GM23338 (cell line): ENCODE data around the gene SVOPL. TPM values are rescaled to one million over a fixed set of nuclear protein-coding genes. Genes with fewer than 3 reads are reported as not detected.

Experiments used
- ATAC-seq: fragments of 200-7000 bp; cut with Tn5 transposase; 3 replicates; pipeline ENCODE4 v1.9.1; 2020
- DNase-seq: peaks from one replicate; pipeline ENCODE4 v3.0.0-alpha.2; 2015; ENCODE audit warnings: low spot score
- H2AFZ ChIP-seq: fragments of 200-600 bp; sonication (generic); 2 replicates; pipeline ENCODE4 v1.8.0; 2016; ENCODE audit warnings: antibody characterized with exemption, mild to moderate bottlenecking, moderate library complexity
- H3F3A ChIP-seq: fragments of 200-600 bp; sonication (generic); replicated peaks from 2 replicates; pipeline ENCODE4 v1.8.0; 2017; ENCODE audit warnings: antibody characterized with exemption, mixed run types, low read depth
- H3K27ac ChIP-seq: fragments of 200-600 bp; sonication (generic); 2 replicates; pipeline ENCODE4 v1.6.1; 2016; ENCODE audit warnings: low read depth
- H3K27me3 ChIP-seq: fragments of 200-600 bp; sonication (generic); 2 replicates; pipeline ENCODE4 v1.8.0; 2016; ENCODE audit warnings: mild to moderate bottlenecking, mixed run types, moderate library complexity; ENCODE audit not compliant: insufficient read depth
- H3K36me3 ChIP-seq: fragments of 200-600 bp; sonication (generic); 2 replicates; pipeline ENCODE4 v1.8.0; 2016; ENCODE audit warnings: mild to moderate bottlenecking; ENCODE audit not compliant: insufficient read depth
- H3K4me1 ChIP-seq: fragments of 200-600 bp; sonication (generic); 2 replicates; pipeline ENCODE4 v1.8.0; 2016; ENCODE audit warnings: mild to moderate bottlenecking, moderate library complexity; ENCODE audit not compliant: insufficient read depth
- H3K4me2 ChIP-seq: fragments of 200-600 bp; sonication (generic); 2 replicates; pipeline ENCODE4 v1.7.1; 2017; ENCODE audit warnings: mixed run types
- H3K4me3 ChIP-seq: fragments of 200-600 bp; sonication (generic); 2 replicates; pipeline ENCODE4 v1.6.1; 2016; ENCODE audit warnings: mixed run types
- H3K79me2 ChIP-seq: fragments of 200-600 bp; sonication (generic); replicated peaks from 2 replicates; pipeline ENCODE4 v1.8.0; 2017; ENCODE audit warnings: mild to moderate bottlenecking; ENCODE audit not compliant: insufficient read depth
- H3K9me2 ChIP-seq: fragments of 200-600 bp; sonication (generic); 2 replicates; pipeline ENCODE4 v1.8.0; 2017; ENCODE audit not compliant: insufficient read depth
- H4K20me1 ChIP-seq: fragments of 200-600 bp; sonication (generic); replicated peaks from 2 replicates; pipeline ENCODE4 v1.8.0; 2017; ENCODE audit warnings: mild to moderate bottlenecking; ENCODE audit not compliant: insufficient read depth
- H3K27ac Mint-ChIP-seq: 2 replicates; pipeline ENCODE4 v1.8.0; 2020; ENCODE audit warnings: inconsistent platforms, mild to moderate bottlenecking, moderate library complexity, mixed read lengths
- H3K27me3 Mint-ChIP-seq: 3 replicates; pipeline ENCODE4 v1.8.0; 2022; ENCODE audit warnings: low read depth, mild to moderate bottlenecking, moderate library complexity, mixed read lengths, inconsistent platforms; ENCODE audit not compliant: insufficient read depth, poor library complexity
- H3K36me3 Mint-ChIP-seq: 3 replicates; pipeline ENCODE4 v1.8.0; 2021; ENCODE audit warnings: low read depth, mild to moderate bottlenecking, inconsistent platforms, moderate library complexity, mixed read lengths
- H3K4me1 Mint-ChIP-seq: 3 replicates; pipeline ENCODE4 v1.8.0; 2020; ENCODE audit warnings: mild to moderate bottlenecking, inconsistent platforms, mixed read lengths
- H3K4me3 Mint-ChIP-seq: 3 replicates; pipeline ENCODE4 v1.8.0; 2021; ENCODE audit warnings: moderate library complexity, mild to moderate bottlenecking, inconsistent platforms, mixed read lengths
- H3K9me3 Mint-ChIP-seq: 3 replicates; pipeline ENCODE4 v1.8.0; 2020; ENCODE audit warnings: moderate library complexity, mild to moderate bottlenecking, inconsistent platforms, mixed read lengths
- CREB1 ChIP-seq: fragments of 250-450 bp; sonication (Bioruptor Pico); IDR thresholded peaks from 2 replicates; pipeline ENCODE4 v1.5.0; 2020; ENCODE audit warnings: low read depth, mild to moderate bottlenecking, moderate library complexity
- CTCF ChIP-seq, 2 experiments: fragments of 200-600 bp in 1 of 2; sonication (generic) in 1 of 2; conservative IDR thresholded peaks; 2 replicates each; pipeline versions ENCODE4 v1.5.1 to v1.6.1; 2016 to 2017; ENCODE audit warnings: antibody characterized with exemption in 2 of 2, low read depth in 2 of 2, mild to moderate bottlenecking in 2 of 2, moderate library complexity in 1 of 2
- ETS1 ChIP-seq: IDR thresholded peaks from 2 replicates; pipeline ENCODE4 v1.6.1; 2016; ENCODE audit warnings: antibody characterized with exemption
- EZH2 ChIP-seq: fragments of 200-600 bp; sonication (generic); IDR thresholded peaks from one replicate; pipeline ENCODE4 v1.8.0; 2017; ENCODE audit warnings: antibody characterized with exemption, mild to moderate bottlenecking, low read depth; ENCODE audit not compliant: unreplicated experiment
- EZH2phosphoT487 ChIP-seq: fragments of 200-600 bp; sonication (generic); IDR thresholded peaks from one replicate; pipeline ENCODE4 v1.8.1; 2018; ENCODE audit warnings: antibody characterized with exemption; ENCODE audit not compliant: unreplicated experiment
- JUNB ChIP-seq: IDR thresholded peaks from one replicate; pipeline ENCODE4 v1.6.1; 2016; ENCODE audit warnings: antibody characterized with exemption; ENCODE audit not compliant: unreplicated experiment
- NANOG ChIP-seq: IDR thresholded peaks from 2 replicates; pipeline ENCODE4 v1.6.1; 2016; ENCODE audit warnings: antibody characterized with exemption, borderline replicate concordance
- POLR2AphosphoS5 ChIP-seq: IDR thresholded peaks from 2 replicates; pipeline ENCODE4 v1.6.1; 2016; ENCODE audit warnings: antibody characterized with exemption, low read depth
- REST ChIP-seq: IDR thresholded peaks from one replicate; pipeline ENCODE4 v1.6.1; 2018; ENCODE audit warnings: antibody characterized with exemption; ENCODE audit not compliant: unreplicated experiment
- STAT1 ChIP-seq: IDR thresholded peaks from one replicate; pipeline ENCODE4 v1.6.1; 2016; ENCODE audit warnings: antibody characterized with exemption; ENCODE audit not compliant: unreplicated experiment
- ZNF114 ChIP-seq: fragments of 250-450 bp; sonication (Bioruptor Pico); IDR thresholded peaks from 2 replicates; pipeline ENCODE4 v1.5.0; 2020; ENCODE audit warnings: mild to moderate bottlenecking, moderate library complexity
- ZNF462 ChIP-seq: fragments of 250-450 bp; sonication (Bioruptor Pico); IDR thresholded peaks from 2 replicates; pipeline ENCODE4 v1.5.0; 2020; ENCODE audit warnings: mild to moderate bottlenecking, moderate library complexity
- polyA plus RNA-seq: library from polyadenylated mRNA; unstranded; fragments of >200 nt; fragmentation: Nextera tagmentation; extraction: Ambion mirVana; gene quantifications from 2 replicates; pipeline ENCODE4 v1.2.1, GENCODE V29; 2016
- total RNA-seq: library from RNA; depleted of rRNA; stranded (reverse); fragments of >200 nt; shearing (Covaris generic); gene quantifications from 2 replicates; pipeline ENCODE4 v1.2.3, GENCODE V29; 2014

Gene SVOPL
- total and polyA plus RNA-seq, 2 experiments from 2014 or later = 1.4 to 2.1 TPM

- TF ChIP-seq ZNF462 (CRISPR knock-in tag) (no peak), EZH2 (no peak), STAT1 (no peak), POLR2AphosphoS5 (no peak), REST (no peak), CTCF (conservative IDR thresholded peaks at IDR 0.05; ENCODE audit: low read depth in 2 of 2) (no peak), NANOG (no peak), CREB1 (CRISPR knock-in tag) (no peak), ZNF114 (CRISPR knock-in tag) (no peak), JUNB (no peak), ETS1 (no peak), EZH2phosphoT487 (no peak)
- H3F3A ChIP-seq = no peaks in the 10 kb centered on the region
- Mint-ChIP-seq H3K9me3 (no peaks in the 10 kb centered on the region; the same call in 1 of the 3 replicates), H3K36me3 (no peaks in the 10 kb centered on the region), H3K4me3 (no peak overlapping the region), H3K27me3 (peaks cover 2% of the 10 kb centered on the region), H3K4me1 (no peaks in the 10 kb centered on the region), H3K27ac (no peak overlapping the region)
- no peak overlapping the region for H3K4me2 ChIP-seq
- DNase-seq (no peak), ATAC-seq (no peak)
- no peaks in the 10 kb centered on the region for H4K20me1 ChIP-seq
- H3K27ac ChIP-seq = no peak overlapping the region
- no peaks in the 10 kb centered on the region for H3K27me3 ChIP-seq
- no peaks in the 10 kb centered on the region for H3K36me3 ChIP-seq
- H2AFZ ChIP-seq = no peak overlapping the region
- H3K79me2 ChIP-seq = no peaks in the 10 kb centered on the region
- no peak overlapping the region for H3K4me3 ChIP-seq
- no peaks in the 10 kb centered on the region for H3K4me1 ChIP-seq
- H3K9me2 ChIP-seq = 0 out of 2 replicates have a peak, but pooled peaks cover 2% of the 10 kb centered on the region
These were observed 3.5 kb downstream of the SVOPL start for GRCh38 chr7:138697535-138698182.
